Endothelial cell of umbilical vein (primary cell): ENCODE data around the gene KLHL35. TPM values are rescaled to one million over a fixed set of nuclear protein-coding genes. Genes with fewer than 3 reads are reported as not detected.

Experiments used
- BruUV-seq: library from RNA; stranded (reverse); fragments of 400-500 nt; replicated peaks from 2 replicates; lab custom pipeline; 2021; lab: Mats Ljungman, UMichigan
- CTCF ChIA-PET: fragments of 300-600, 350-600 bp; sonication (Branson Sonifier 250); formaldehyde crosslinking; loops from one replicate; lab custom pipeline; 2021; ENCODE audit warnings: antibody characterized with exemption, inconsistent platforms; lab: Charles Lee
- POLR2A ChIA-PET: fragments of 300-600, 350-600 bp; sonication (Branson Sonifier 250); formaldehyde crosslinking; loops from one replicate; lab custom pipeline; 2021; ENCODE audit warnings: antibody characterized with exemption, inconsistent platforms; lab: Charles Lee
- DNase-seq: peaks from one replicate; pipeline ENCODE4 v3.0.0-alpha.2; 2011; ENCODE audit warnings: low read depth, low spot score
- FAIRE-seq: peaks from 2 replicates; lab custom pipeline; 2011; peaks lifted over from hg19 to GRCh38; lab: Jason Lieb, UNC
- H2AFZ ChIP-seq: 2 replicates; pipeline ENCODE4 v1.6.0; 2012; ENCODE audit warnings: low read depth, low read length, control low read depth, inconsistent platforms
- H3K27ac ChIP-seq: 2 replicates; pipeline ENCODE4 v1.5.1; 2011; ENCODE audit warnings: low read depth, mild to moderate bottlenecking, control low read depth, low read length, moderate library complexity; ENCODE audit not compliant: insufficient read depth
- H3K27me3 ChIP-seq, 2 experiments: 2 replicates each; pipeline versions ENCODE4 v1.6.0 to v1.6.1; 2011; ENCODE audit warnings: low read length in 2 of 2, mixed read lengths in 1 of 2; ENCODE audit not compliant: control insufficient read depth in 2 of 2, insufficient read depth in 2 of 2
- H3K36me3 ChIP-seq, 2 experiments: 2 replicates in 1 of 2; 3 replicates in 1 of 2; pipeline ENCODE4 v1.5.1; 2011; ENCODE audit warnings: low read length in 2 of 2, mild to moderate bottlenecking in 1 of 2, moderate library complexity in 1 of 2; ENCODE audit not compliant: control insufficient read depth in 2 of 2, insufficient read depth in 2 of 2; ENCODE audit errors: extremely low read depth in 1 of 2
- H3K4me1 ChIP-seq: 3 replicates; pipeline ENCODE4 v1.5.1; 2011; ENCODE audit warnings: mild to moderate bottlenecking, low read length; ENCODE audit not compliant: control insufficient read depth, insufficient read depth; ENCODE audit errors: extremely low read depth
- H3K4me2 ChIP-seq: 2 replicates; pipeline ENCODE4 v1.6.1; 2011; ENCODE audit warnings: low read length, control low read depth, mixed read lengths; ENCODE audit not compliant: insufficient read depth
- H3K4me3 ChIP-seq, 3 experiments: fragments of 200-600 bp in 1 of 3; sonication (generic), shearing (Covaris generic) in 1 of 3; replicated peaks in 1 of 3; 2 replicates each; pipeline ENCODE4 v1.5.1; 2011 to 2016; ENCODE audit warnings: control low read depth in 3 of 3, low read length in 3 of 3, mild to moderate bottlenecking in 2 of 3, inconsistent platforms in 1 of 3, low read depth in 1 of 3, moderate library complexity in 1 of 3; ENCODE audit not compliant: insufficient read depth in 1 of 3
- H3K79me2 ChIP-seq: 2 replicates; pipeline ENCODE4 v1.6.0; 2012; ENCODE audit warnings: low read length, inconsistent platforms; ENCODE audit not compliant: control insufficient read depth, insufficient read depth
- H3K9ac ChIP-seq: replicated peaks from 2 replicates; pipeline ENCODE3; 2011; ENCODE audit warnings: low read length, control low read depth; ENCODE audit not compliant: insufficient read depth; ENCODE audit errors: extremely low read depth
- H3K9me1 ChIP-seq: replicated peaks from 3 replicates; pipeline ENCODE4 v1.6.0; 2011; ENCODE audit warnings: mild to moderate bottlenecking, low read length; ENCODE audit not compliant: control insufficient read depth, insufficient read depth; ENCODE audit errors: extremely low read depth
- H3K9me3 ChIP-seq: replicated peaks from 2 replicates; pipeline ENCODE4 v1.5.1; 2012; ENCODE audit warnings: low read length, inconsistent platforms; ENCODE audit not compliant: control insufficient read depth, insufficient read depth
- H4K20me1 ChIP-seq: replicated peaks from 2 replicates; pipeline ENCODE3; 2011; ENCODE audit warnings: mild to moderate bottlenecking, low read length; ENCODE audit not compliant: control insufficient read depth, insufficient read depth; ENCODE audit errors: extremely low read depth
- EZH2 ChIP-seq: IDR thresholded peaks from 2 replicates; pipeline ENCODE4 v1.6.1; 2012; ENCODE audit warnings: borderline replicate concordance, low read depth, mild to moderate bottlenecking, moderate library complexity, low read length, inconsistent platforms; ENCODE audit not compliant: severe bottlenecking
- FOS ChIP-seq: IDR thresholded peaks from 2 replicates; pipeline ENCODE4 v1.6.1; 2011; ENCODE audit warnings: mild to moderate bottlenecking, low read length, moderate library complexity, borderline replicate concordance; ENCODE audit not compliant: insufficient read depth
- GATA2 ChIP-seq: IDR thresholded peaks from 2 replicates; pipeline ENCODE4 v1.7.0; 2011; ENCODE audit warnings: low read depth, mild to moderate bottlenecking, moderate library complexity, mixed read lengths, low read length; ENCODE audit not compliant: insufficient read length, insufficient read depth
- JUN ChIP-seq: IDR thresholded peaks from 2 replicates; pipeline ENCODE4 v1.6.1; 2011; ENCODE audit warnings: borderline replicate concordance, low read depth; ENCODE audit not compliant: insufficient read length, insufficient read depth
- MYC ChIP-seq: IDR thresholded peaks from one replicate; pipeline ENCODE4 v1.6.1; 2011; ENCODE audit warnings: mild to moderate bottlenecking, low read depth, low read length
- POLR2A ChIP-seq: IDR thresholded peaks from 2 replicates; pipeline ENCODE4 v1.6.1; 2012; ENCODE audit warnings: low read depth, mild to moderate bottlenecking, control low read depth, low read length
- POLR2AphosphoS5 ChIP-seq: IDR thresholded peaks from 2 replicates; pipeline ENCODE4 v1.6.1; 2012; ENCODE audit warnings: low read depth, mild to moderate bottlenecking, control low read depth, low read length, moderate library complexity; ENCODE audit not compliant: insufficient read depth
- dilution Hi-C: fragments of 300-500 bp; cut with MboI; formaldehyde crosslinking; loops from one replicate; pipeline ENCODE4 v1.15.0; 2019; ENCODE audit warnings: low sequenced_read_pairs; ENCODE audit not compliant: extremely low pct_ligation_motif_present
- intact Hi-C: fragments of 100-400 bp; cut with micrococcal nuclease; formaldehyde crosslinking; loops from one replicate; pipeline ENCODE4 v1.10.0; 2022
- polyA plus RNA-seq, 4 experiments: library from polyadenylated mRNA; depleted of rRNA in 3 of 4; stranded (reverse) in 3 of 4; unstranded in 1 of 4; fragments of >200 nt; gene quantifications; 2 replicates each; pipeline versions ENCODE4 v1.2.1 to v1.2.3, GENCODE V29; 2011 to 2012; ENCODE audit warnings: missing spikeins in 1 of 4
- total RNA-seq: library from RNA; stranded (reverse); gene quantifications from 2 replicates; pipeline ENCODE4 v1.2.3, GENCODE V29; 2021
- TF ChIP-seq, protein P1 (sequence below), 2 donors: IDR thresholded peaks; 1 replicate in 1 of 2; 2 replicates in 1 of 2; pipeline ENCODE4 v1.5.1; 2011; ENCODE audit warnings: low read length in 2 of 2, mild to moderate bottlenecking in 2 of 2, moderate library complexity in 2 of 2, control low read depth in 1 of 2, inconsistent platforms in 1 of 2, low read depth in 1 of 2; ENCODE audit not compliant: insufficient read depth in 1 of 2; ENCODE audit errors: extremely low read depth in 1 of 2
- TF ChIP-seq, protein P2 (sequence below): IDR thresholded peaks from 2 replicates; pipeline ENCODE4 v1.6.1; 2011; ENCODE audit not compliant: insufficient read depth, insufficient read length

Gene KLHL35
- total and polyA plus RNA-seq, 2 donors (not counting 3 experiments of a cell fraction or from before 2014, with no cell fraction given) = 0.97 to 2.3 TPM

DNA sequence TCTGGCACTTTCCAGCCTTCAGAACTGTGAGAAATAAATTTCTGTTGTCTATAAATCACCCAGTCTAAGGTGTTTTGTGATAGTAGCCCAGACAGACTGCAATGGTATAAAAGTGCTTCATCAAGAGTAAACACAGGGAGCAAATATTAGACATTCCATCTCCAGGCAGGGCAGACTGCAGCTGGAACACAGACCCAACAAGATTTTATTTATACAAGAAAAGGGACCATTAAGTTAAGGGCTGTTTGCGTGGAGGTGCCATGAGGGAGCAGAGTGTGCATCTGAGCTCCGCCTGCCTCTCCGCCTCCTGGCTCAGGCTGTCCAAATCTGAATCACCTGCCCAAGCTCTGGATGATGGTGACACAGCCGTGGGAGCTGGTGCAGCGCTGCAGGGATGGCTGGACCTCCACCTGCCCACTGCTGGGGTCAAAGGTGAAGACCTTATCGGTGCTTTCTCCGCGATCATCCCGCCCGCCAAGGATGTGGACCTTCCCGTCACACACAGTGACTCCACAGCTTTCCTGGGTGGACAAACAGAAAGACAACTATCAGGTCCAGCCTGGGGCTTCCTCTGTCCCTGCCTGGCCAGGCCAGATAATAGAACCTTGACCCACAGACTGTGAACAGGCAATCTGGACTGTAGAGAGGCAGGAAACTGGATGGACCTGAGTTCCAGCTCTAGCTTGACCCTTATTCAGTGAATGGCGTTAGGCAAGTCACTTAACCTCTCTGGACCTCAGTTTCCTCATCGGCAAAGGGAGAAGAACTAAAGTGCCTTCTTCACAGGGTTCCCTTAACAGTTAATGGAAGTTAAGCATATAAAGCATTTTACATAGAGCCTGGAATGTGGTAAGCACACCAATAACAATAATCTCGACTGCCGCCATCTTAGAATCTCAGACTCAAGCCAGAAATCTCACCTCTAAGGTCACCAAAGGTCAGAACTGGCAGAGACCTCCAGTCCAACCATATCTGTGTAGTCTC, 10.5 kb downstream of the KLHL35 start:
- no peak for DNase-seq
- H4K20me1 ChIP-seq = no peaks in the 10 kb centered on the region
- intact Hi-C loops = no loop called here
- H3K27ac ChIP-seq = no peak overlapping the region
- H3K4me1 ChIP-seq = peaks cover 22% of the 10 kb centered on the region
- H3K9ac ChIP-seq = no peak overlapping the region
- no peaks in the 10 kb centered on the region for H3K79me2 ChIP-seq
- dilution Hi-C loops = no loop called here
- H3K9me1 ChIP-seq = no peaks in the 10 kb centered on the region
- TF ChIP-seq, protein P1, sequence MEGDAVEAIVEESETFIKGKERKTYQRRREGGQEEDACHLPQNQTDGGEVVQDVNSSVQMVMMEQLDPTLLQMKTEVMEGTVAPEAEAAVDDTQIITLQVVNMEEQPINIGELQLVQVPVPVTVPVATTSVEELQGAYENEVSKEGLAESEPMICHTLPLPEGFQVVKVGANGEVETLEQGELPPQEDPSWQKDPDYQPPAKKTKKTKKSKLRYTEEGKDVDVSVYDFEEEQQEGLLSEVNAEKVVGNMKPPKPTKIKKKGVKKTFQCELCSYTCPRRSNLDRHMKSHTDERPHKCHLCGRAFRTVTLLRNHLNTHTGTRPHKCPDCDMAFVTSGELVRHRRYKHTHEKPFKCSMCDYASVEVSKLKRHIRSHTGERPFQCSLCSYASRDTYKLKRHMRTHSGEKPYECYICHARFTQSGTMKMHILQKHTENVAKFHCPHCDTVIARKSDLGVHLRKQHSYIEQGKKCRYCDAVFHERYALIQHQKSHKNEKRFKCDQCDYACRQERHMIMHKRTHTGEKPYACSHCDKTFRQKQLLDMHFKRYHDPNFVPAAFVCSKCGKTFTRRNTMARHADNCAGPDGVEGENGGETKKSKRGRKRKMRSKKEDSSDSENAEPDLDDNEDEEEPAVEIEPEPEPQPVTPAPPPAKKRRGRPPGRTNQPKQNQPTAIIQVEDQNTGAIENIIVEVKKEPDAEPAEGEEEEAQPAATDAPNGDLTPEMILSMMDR (IDR thresholded peaks at IDR 0.05; ENCODE audit: extremely low read depth in 1 of 2, insufficient read depth in 1 of 2, low read depth in 1 of 2, low read length in 2 of 2) = no peak
- TF ChIP-seq EZH2 (no peak), FOS (no peak), MYC (no peak), POLR2A (no peak), POLR2AphosphoS5 (no peak), GATA2 (no peak), JUN (no peak)
- TF ChIP-seq, protein P2, sequence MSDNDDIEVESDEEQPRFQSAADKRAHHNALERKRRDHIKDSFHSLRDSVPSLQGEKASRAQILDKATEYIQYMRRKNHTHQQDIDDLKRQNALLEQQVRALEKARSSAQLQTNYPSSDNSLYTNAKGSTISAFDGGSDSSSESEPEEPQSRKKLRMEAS = no peak
- H3K4me2 ChIP-seq = no peak overlapping the region
- peaks cover 0 to 6% of the 10 kb centered on the region in 2 experiments for H3K36me3 ChIP-seq
- no peak for FAIRE-seq
- H2AFZ ChIP-seq = no peak overlapping the region
- BruUV-seq = no TSS peak
- POLR2A ChIA-PET = no interaction called here
- H3K9me3 ChIP-seq = no peaks in the 10 kb centered on the region
- no peak overlapping the region for H3K4me3 ChIP-seq
- CTCF ChIA-PET = no interaction called here
- H3K27me3 ChIP-seq = no peaks in the 10 kb centered on the region
